HT1080 (cell line): ENCODE data around the gene IL1RAPL1. TPM values are rescaled to one million over a fixed set of nuclear protein-coding genes. Genes with fewer than 3 reads are reported as not detected.

Experiments used
- small RNA-seq: library from RNA; depleted of rRNA; stranded (forward); fragments of <200 nt; gene quantifications from one replicate; pipeline ENCODE3, GENCODE V24; 2014
- total RNA-seq: library from RNA; depleted of rRNA; stranded (reverse); fragments of >200 nt; shearing (Covaris generic); gene quantifications from 2 replicates; pipeline ENCODE4 v1.2.3, GENCODE V29; 2014

IL1RAPL1 gene
- total RNA-seq, 1 experiment from 2014 or later, result 2.5 TPM

Small RNAs within 50 kb of the gene (small RNA-seq; reads per million reads assigned to genes)
- gene MIR4666B (not detected), gene RF00284 (0.18 reads per million), gene RNA5SP500 (0.89 reads per million, percentile 71 among the genes with 10 or more reads in this experiment)
